HUES48 (cell line): ENCODE measurements around the gene ZER1.

Source experiments
- H3K27ac ChIP-seq: one replicate; pipeline ENCODE4 v1.7.0; 2013; ENCODE audit warnings: low read depth, low read length, inconsistent platforms
- H3K27me3 ChIP-seq: 2 replicates; pipeline ENCODE4 v1.6.1; 2013; ENCODE audit warnings: mild to moderate bottlenecking, low read length; ENCODE audit not compliant: control insufficient read depth, insufficient read depth
- H3K36me3 ChIP-seq: 2 replicates; pipeline ENCODE4 v1.6.1; 2013; ENCODE audit warnings: low read length; ENCODE audit not compliant: control insufficient read depth, insufficient read depth
- H3K4me1 ChIP-seq: 2 replicates; pipeline ENCODE4 v1.6.1; 2013; ENCODE audit warnings: mild to moderate bottlenecking, low read length; ENCODE audit not compliant: control insufficient read depth, insufficient read depth
- H3K4me3 ChIP-seq: 2 replicates; pipeline ENCODE4 v1.5.1; 2013; ENCODE audit warnings: mild to moderate bottlenecking, low read depth, low read length
- H3K9ac ChIP-seq: 2 replicates; pipeline ENCODE4 v1.6.1; 2013; ENCODE audit warnings: mild to moderate bottlenecking, low read depth, low read length, moderate library complexity
- H3K9me3 ChIP-seq: 2 replicates; pipeline ENCODE4 v1.6.1; 2013; ENCODE audit warnings: low read length; ENCODE audit not compliant: control insufficient read depth, insufficient read depth

ZER1 gene

DNA sequence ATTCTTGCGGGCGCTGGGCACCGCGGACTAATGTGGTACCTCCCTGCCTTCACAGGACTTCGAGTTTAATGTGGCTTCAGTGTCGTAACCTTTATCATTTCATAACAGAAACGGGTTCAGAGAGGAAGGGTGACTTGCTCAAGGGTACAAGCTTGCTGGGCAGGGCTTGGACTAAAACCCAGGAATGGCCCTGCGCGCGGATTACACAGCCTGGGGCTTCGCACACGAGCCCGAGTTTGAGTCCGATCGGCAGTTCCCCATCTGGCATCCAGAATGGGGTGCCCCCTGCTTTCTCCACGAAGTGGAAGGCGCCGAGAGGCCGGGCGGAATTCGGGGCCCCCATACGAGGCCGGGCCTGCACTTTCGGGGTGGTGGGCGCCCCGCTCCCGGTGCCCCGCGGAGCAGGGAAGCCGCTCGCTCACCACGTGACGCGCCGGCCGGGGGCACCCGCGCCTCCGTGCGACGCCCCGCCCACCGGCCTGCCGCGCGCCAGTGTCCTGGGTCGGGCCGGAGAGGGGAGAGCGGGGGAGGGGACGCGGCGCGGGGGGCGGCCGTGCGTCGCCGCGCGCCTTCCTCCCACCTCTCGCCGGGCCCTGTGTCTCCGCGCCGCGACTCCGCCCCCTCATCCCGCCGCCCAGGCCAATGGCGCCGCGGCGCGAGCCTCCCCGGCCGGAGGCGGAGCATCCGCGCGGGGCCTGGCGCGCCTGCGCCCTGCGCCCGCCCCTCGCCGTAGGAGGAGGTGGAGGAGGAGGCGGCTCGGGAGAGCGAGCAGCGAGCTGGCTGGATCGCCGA is 83.0 kb downstream of the ZER1 start, which contains the start of gene SET:
TSS of gene SET (plus strand) at position 722 of the 792 bp plus-strand sequence. CDS start 361 bp downstream, outside the sequence.
- Histone ChIP-seq H3K4me1 (peaks cover 16% of the 10 kb centered on the region; the same call in 1 of the 2 replicates), H3K4me3 (peak within 1 kb of the TSS; percentile 94), H3K36me3 (peaks cover 50% of the 10 kb centered on the region), H3K9ac (peak within 1 kb of the TSS; percentile 93), H3K9me3 (no peaks in the 10 kb centered on the region), H3K27ac (peak within 1 kb of the TSS; percentile 94), H3K27me3 (no peaks in the 10 kb centered on the region)

DNA sequence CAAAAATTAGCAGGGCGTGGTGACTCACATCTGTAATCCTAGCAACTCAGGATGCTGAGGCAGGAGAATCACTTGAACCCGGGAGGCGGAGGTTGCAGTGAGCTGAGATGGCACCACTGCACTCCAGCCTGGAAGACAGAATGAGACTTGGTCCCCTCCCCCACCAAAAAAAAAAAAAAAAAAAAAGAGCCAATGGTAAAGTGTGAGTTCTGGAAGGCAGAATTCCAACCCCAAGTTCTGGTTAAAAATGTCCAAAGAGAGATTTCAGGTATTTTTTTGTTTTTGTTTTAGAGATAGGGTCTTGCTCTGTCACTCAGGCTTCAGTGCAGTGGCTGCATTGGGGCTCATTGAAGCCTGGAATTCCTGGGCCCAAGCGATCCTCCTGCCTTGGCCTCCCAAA is 84.3 kb downstream of the ZER1 start:
- Histone ChIP-seq H3K36me3 (peaks cover 38% of the 10 kb centered on the region), H3K27me3 (no peaks in the 10 kb centered on the region), H3K4me3 (peak overlapping the region; percentile 72), H3K4me1 (peaks cover 16% of the 10 kb centered on the region; the same call in 1 of the 2 replicates), H3K9ac (no peak overlapping the region), H3K9me3 (no peaks in the 10 kb centered on the region), H3K27ac (no peak overlapping the region)

DNA sequence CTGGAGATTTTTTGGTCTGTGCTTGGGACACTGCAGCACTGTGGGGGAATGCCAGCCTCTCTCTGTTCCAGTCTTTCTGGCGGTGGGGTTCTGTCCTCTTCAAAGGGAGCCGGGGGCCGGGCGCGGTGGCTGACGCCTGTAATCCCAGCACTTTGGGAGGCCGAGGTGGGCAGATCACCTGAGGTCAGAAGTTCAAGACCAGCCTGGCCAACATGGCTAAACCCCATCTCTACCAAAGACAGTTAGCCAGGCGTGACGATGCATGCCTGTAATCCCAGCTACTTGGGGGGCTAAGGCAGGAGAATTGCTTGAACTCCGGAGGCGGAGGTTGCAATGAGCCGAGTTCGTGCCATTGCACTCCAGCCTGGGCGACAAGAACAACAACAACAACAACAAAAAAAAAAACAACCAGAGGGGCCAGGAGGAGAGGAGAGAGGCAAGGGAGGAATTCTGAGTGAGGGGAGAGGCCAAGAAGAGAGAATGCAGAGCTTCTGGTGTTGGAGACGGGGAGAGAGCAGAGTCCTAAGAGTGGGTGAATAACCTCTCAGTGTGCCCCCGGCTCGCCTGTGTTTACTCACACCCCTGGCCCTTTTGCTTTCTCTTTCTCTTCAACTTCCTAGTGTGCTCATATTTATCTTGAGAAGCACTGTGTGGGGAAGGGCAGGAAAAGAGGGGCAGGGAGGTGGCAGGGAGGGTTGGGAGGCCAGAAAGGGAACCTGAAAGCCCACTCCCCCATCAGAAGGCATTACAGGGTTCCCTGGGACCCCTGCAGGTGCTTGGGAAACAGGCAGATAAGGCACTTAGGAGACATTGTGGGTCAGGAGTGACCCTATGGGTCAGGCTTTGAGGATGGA is 85.9 kb downstream of the ZER1 start:
- Histone ChIP-seq H3K4me3 (peak overlapping the region; percentile 94), H3K27ac (peak overlapping the region; percentile 25), H3K36me3 (peaks cover 22% of the 10 kb centered on the region), H3K27me3 (no peaks in the 10 kb centered on the region), H3K4me1 (peaks cover 12% of the 10 kb centered on the region; the same call in 1 of the 2 replicates), H3K9me3 (no peaks in the 10 kb centered on the region), H3K9ac (no peak overlapping the region)

DNA sequence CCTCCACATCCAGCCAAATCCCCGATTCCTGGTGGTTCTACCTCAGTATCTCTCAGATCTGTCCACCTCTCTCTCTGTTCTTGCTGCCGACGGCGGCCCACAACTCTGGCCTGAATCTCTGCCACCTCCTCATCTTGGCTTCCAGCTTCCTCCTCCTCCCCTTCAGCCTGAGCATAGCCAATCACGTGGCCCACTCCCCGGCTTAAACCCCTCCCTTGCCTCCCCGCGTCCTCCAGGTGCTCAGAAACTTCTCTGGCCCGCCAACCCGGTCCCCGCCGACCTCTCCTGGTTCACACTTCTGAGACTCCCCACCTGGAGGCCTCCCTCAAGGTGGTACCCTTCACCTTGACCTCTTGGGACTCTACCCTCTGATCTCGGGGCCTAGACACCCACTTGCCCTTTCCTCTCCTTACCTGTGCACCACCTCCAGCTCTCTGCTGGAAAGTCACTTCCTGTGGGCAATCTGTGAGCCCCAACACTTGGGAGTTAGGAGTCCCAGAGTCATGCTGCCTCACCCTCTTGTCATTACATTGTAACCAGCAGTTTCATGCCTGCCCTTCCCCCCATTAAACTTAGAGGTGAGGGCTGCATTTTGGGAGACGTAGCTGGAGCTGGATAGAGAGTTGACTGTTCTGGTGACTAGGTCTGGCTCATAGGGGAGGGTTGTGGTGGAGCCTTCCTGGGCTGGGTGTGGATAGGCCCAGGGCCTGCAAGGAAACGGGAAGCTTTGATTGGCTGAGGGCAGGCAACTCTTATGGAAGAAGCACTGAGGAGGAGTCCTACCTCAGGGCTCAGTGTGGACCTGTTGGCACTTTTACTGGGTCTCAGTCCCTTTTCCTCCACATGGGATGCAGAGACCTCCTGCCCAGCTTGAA is 87.2 kb downstream of the ZER1 start:
- no peaks in the 10 kb centered on the region for H3K9me3 ChIP-seq
- peak overlapping the region; percentile 95 for H3K9ac ChIP-seq
- peaks cover 19% of the 10 kb centered on the region for H3K36me3 ChIP-seq
- H3K4me3 ChIP-seq: peak overlapping the region; percentile 94
- peaks cover 12% of the 10 kb centered on the region; the same call in 1 of the 2 replicates for H3K4me1 ChIP-seq
- no peaks in the 10 kb centered on the region for H3K27me3 ChIP-seq
- H3K27ac ChIP-seq: peak overlapping the region; percentile 97

DNA sequence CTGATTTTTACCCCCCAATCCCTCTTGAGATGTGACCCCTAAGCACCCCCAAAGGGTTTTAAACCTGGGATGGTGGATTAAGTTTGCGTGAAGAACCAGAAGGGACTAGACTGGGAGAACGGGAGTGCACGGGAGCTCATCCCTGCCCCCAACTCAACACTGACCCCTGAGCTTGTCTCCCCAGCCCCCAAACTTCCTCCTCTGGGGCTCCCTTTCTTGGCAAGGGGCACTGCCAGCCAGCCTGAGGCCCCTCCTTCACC is 87.7 kb downstream of the ZER1 start:
- Histone ChIP-seq H3K4me3 (peak overlapping the region; percentile 94), H3K36me3 (peaks cover 19% of the 10 kb centered on the region), H3K9ac (peak overlapping the region; percentile 95), H3K27ac (peak overlapping the region; percentile 97), H3K9me3 (no peaks in the 10 kb centered on the region), H3K27me3 (no peaks in the 10 kb centered on the region), H3K4me1 (peaks cover 12% of the 10 kb centered on the region; the same call in 1 of the 2 replicates)

DNA sequence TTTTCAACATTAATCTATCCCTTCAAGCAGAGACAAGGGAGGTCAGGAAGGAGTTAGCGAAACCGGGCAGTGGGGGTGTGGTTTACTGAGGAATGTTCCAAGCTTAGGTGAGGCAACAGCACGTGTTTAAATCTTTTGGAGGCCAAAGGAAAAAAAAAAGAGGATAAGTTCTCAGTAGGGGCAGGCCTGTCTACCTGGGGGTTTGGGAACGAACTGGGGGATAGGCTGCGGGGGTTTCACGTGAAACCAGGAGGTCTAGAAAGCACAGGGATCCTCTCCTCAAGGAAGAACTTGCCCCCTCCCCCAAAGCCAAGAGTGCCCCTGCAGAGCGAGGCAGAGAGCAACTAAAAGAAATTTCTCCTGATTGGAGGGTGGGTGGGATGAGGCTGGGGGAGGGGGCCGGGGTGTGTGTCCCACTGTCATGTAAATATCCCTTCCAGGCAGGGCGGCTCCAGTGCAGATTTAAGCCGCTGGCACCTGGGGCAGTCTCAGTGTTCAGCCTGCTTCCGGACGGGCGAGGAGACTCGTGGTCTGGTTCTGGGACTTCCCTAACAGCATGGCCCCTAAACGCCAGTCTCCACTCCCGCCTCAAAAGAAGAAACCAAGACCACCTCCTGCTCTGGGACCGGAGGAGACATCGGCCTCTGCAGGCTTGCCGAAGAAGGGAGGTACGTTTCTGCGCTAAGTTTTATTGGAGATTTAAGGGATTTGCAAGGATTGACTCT is 88.2 kb downstream of the ZER1 start:
- peaks cover 19% of the 10 kb centered on the region for H3K36me3 ChIP-seq
- peak overlapping the region; percentile 97 for H3K27ac ChIP-seq
- H3K4me1 ChIP-seq: peaks cover 12% of the 10 kb centered on the region; the same call in 1 of the 2 replicates
- H3K4me3 ChIP-seq: peak overlapping the region; percentile 94
- H3K9ac ChIP-seq: peak overlapping the region; percentile 95
- H3K27me3 ChIP-seq: no peaks in the 10 kb centered on the region
- H3K9me3 ChIP-seq: no peaks in the 10 kb centered on the region
